GM18867 (cell line): ENCODE measurements around the gene HMGN3.
"Not testable (repeated sequence)": the region's sequence is repeated elsewhere in the genome, so short reads cannot be mapped to it uniquely, and the experiment has no call there.

Source experiments
- ATAC-seq: cut with Tn5 transposase; IDR thresholded peaks from one replicate; pipeline ENCODE4 v1.9.1; 2021; ENCODE audit warnings: mild to moderate bottlenecking, moderate library complexity; ENCODE audit not compliant: unreplicated experiment

HMGN3 gene

GRCh38 chr6:79234150-79235022, at the start of gene HMGN3:
Gene HMGN3, minus strand, starts transcription at chr6:79234682.
- ATAC-seq: peak; percentile 94

DNA sequence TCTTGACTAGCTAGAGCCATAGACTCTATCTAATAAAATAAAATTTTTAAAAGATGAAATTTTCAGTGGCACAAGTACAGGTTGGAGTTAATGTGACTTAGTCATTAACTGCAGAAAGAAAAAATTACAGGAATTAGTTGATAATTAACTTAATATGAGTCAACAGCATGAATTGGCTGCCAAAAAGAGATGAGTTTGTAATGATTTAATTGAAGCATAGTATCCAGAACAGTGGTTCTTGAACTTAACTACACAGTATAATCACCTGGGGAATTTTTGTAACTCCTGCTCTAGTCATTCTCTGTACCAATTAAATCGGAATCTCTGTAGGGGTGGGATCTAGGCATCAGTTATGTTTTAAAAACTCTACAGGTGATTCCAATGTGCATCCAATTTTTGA, 46.3 kb upstream of the HMGN3 start:
- ATAC-seq: no peak

GRCh38 chr6:79277109-79277508, 42.6 kb upstream of the HMGN3 start:
- ATAC-seq: no peak

DNA sequence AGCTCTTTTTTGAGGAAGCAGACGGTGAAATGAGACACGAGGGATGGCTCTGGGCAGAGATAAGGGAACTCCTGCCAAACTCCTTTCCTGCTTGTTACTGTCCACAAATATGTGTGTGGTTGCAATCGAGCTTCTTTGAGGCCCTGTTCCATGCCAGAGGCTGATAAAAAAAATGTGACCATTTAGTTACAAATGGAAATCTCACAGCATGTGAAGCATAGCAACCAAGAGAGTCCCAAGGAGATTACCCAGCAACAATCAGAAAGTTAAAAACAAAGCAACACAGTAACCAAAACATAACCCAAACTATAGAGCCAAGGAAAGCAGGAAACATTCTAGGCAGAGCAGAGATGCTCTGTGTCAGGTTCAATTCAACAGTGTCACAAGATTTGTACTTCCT, 35.4 kb upstream of the HMGN3 start:
- no peak for ATAC-seq

GRCh38 chr6:79267128-79267527, 32.6 kb upstream of the HMGN3 start:
- no peak for ATAC-seq

DNA sequence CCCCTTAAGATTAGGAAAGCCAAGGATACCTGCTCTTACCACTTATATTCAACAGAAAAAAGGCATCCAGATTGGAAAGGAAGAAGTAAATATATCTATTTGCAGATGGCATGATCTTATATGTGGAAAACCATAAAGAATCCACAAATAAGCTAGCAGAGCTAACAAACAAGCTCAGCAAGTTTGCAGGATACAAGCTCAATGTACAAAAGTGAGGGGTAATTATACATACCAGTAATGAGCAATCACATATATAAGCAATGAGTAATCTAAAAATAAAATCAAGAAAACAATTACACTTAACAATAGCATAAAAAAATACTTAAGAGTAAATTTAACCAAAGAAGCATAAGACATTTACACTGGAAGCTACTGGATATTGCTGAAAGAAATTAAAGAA, 31.6 kb upstream of the HMGN3 start:
- ATAC-seq: no peak

DNA sequence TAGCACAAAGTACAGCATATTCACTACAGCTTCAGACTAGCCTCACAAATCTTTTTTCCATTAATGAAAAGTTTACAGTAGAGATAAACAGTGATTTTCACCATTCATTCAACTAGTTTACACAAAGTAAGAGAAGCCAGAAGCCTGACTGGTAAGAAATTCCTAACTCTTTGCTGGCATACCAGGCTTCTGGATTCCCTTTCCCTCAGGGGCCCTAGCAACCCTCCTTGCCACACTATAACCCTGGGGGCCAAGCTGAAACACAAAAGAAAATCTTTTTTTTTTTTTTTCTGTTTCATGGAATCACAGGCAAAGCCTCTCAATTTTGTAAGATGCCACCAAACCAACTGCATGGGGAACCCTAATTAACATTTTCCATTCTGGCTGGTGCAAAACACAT, 28.9 kb upstream of the HMGN3 start:
- no peak for ATAC-seq

- ATAC-seq: no peak
These were observed 27.2 kb upstream of the HMGN3 start for GRCh38 chr6:79261666-79262065.

DNA sequence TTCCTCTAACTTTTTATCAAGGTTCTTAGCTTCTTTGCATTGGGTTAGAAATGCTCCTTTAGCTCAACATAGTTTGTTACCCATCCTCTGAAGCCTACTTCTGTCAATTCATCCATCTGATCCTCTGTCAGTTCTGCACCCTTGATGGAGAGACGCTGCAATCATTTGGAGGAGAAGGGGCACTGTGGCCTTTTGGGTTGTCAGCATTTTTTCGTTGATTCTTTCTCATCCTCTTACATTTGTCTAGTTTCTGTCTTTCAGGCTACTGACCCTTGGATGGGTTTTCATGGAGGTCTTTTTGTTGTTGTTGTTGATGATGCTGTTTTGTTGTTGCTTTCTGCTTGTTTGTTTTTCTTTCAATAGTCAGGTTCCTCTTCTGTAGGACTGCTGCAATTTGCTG, 26.3 kb upstream of the HMGN3 start:
- ATAC-seq: no peak

GRCh38 chr6:79257381-79258205, 23.1 kb upstream of the HMGN3 start:
- no peak for ATAC-seq

DNA sequence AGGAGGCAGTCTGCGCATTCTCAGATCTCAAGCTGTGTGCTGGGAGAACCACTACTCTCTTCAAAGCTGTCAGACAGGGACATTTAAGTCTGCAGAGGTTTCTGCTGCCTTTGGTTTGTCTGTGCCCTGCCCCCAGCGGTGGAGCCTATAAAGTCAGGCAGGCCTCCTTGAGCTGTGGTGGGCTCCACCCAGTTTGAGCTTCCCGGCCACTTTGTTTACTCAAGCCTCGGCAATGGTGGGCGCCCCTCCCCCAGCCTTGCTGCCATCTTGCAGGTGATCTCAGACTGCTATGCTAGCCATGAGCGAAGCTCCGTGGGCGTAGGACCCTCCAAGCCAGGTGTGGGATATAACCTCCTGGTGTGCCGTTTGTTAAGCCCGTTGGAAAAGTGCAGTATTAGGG, 22.3 kb upstream of the HMGN3 start:
- not testable (repeated sequence) for ATAC-seq

GRCh38 chr6:79255086-79255485, 20.6 kb upstream of the HMGN3 start:
- ATAC-seq: not testable (repeated sequence)

DNA sequence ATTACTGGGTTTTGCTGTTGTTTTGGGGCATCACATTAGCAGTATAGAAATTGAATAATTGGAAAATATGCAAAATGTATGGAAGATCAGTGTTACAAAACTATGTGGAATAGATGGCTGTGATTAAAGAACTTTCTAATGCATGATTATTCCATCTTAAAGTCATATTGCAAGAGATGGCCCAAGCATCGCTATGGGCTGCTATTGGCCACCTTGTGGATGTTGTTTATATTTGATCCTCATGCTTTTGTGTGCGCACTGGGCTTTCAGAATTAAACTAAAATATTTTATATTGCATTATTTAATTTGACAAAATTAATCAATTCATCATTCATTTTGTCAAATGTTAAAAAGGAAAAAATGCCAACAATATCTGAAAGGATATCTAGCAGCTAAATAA, 16.1 kb upstream of the HMGN3 start:
- ATAC-seq: no peak

DNA sequence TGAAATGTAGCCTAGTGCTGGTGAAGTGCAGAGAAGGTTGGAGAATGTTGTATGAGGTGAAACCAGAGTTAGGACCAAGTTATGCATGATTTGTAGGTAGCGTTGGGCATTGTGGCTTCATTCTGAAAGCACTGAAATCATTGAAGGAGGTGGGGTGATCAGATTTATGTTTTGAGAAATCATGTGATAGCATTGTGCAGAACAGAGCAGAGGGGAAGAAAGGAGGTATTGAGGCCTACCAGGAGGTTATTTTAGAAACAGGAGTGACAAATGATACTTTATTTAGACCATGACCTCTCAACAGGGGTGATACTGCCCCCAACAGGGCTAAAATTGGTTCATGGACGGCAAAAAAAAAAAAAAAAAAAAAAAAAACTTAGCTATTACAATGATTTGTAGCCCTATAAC, 15.6 kb upstream of the HMGN3 start:
- ATAC-seq: peak; percentile 62

DNA sequence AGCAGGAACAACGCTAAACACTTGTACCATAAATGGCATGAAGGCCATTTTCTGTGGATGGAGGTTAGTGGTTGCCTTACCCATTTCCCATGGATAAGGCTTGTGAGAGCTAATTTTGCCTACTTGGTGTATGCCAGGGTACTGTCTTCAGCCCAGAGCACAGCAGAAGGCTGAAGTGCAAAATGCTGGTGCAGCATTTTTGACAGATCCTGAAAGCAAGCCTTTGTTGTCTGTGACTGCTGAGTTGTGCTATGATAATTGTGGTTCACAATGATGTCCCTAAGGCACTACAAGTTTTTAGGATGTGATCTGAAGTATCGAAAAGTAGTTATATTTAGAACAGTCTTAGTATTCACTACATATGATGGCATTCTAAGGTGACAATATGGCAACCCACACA, 14.7 kb upstream of the HMGN3 start:
- no peak for ATAC-seq

- peak; percentile 92 for ATAC-seq
These were observed 12.4 kb upstream of the HMGN3 start for GRCh38 chr6:79246891-79247290.

DNA sequence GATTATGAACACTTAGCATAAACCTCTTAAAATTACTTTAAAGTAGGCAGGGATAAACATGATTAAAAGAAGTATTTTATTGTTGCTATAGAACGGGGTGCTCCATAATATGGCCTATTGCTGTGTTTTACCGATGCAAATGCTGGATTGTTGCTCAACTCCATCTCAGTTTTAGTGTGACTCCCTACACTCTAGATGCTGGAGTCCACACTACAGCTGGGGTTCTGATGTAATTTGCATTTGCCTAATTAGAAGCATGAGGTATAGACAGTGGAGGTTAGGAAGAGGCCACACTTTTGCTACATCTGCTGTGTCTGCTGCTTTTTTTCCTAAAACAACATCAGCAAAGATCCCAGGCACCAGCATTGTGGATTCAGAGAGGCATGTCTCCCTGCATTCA, 6.7 kb upstream of the HMGN3 start:
- no peak for ATAC-seq

GRCh38 chr6:79240509-79240908, 6.0 kb upstream of the HMGN3 start:
- peak; percentile 49 for ATAC-seq

DNA sequence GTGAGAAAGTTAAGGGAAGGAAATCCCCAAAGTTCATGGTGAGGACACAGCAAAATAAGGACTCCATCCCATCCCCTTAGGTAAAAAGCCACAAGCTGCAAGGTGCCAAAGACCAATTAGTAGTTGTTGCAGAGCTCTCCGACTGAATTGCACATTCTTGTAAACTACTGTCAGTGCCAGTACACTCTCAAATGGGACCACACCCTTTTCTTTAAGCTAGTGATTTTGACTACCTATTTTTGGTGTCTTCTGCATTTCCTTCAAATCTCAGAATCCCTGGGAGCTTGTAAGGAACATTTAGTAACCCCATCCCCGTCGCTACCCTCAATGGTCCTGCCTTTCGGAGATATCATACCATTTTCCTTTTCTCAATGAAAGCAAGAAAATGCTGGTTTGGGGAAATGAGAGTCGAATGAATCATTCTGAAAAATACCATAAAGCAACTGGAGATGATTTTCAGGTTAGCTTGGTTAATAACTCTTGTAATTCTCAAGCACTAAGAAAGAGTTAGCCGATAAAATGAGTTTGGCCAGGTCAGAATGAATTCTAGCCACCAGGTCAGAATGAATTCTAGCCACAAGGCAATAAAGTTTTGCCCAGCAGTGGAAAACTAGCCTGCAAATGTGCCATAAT, 5.2 kb upstream of the HMGN3 start:
- peak; percentile 70 for ATAC-seq

- ATAC-seq: no peak
These were observed 4.4 kb upstream of the HMGN3 start for GRCh38 chr6:79238919-79239318.

GRCh38 chr6:79236711-79237110, 2.2 kb upstream of the HMGN3 start:
- no peak for ATAC-seq
